NCI-H1436 treated with DMSO at 0.1 percent for 48 hours (cell line): Measurements from ENCODE around the gene SEMA4D.

Experiments
- DNase-seq: peaks from one replicate; lab custom pipeline; 2025; lab: John Stamatoyannopoulos, UW

The SEMA4D gene

GRCh38 chr9:89502038-89502601, 4.2 kb upstream of the SEMA4D start:
- no peak for DNase-seq

GRCh38 chr9:89501311-89501898, 3.5 kb upstream of the SEMA4D start:
- DNase-seq = no peak

- DNase-seq = no peak
These were observed 2.1 kb upstream of the SEMA4D start for GRCh38 chr9:89500008-89500407.

GRCh38 chr9:89498852-89499480, 1.1 kb upstream of the SEMA4D start:
- no peak for DNase-seq

- no peak for DNase-seq
These were observed 503 bp downstream of the SEMA4D start for GRCh38 chr9:89497257-89497963.

GRCh38 chr9:89496645-89497256, 1.2 kb downstream of the SEMA4D start:
- DNase-seq = no peak

GRCh38 chr9:89495824-89496560, 1.9 kb downstream of the SEMA4D start:
- DNase-seq = no peak

GRCh38 chr9:89494199-89494598, 3.7 kb downstream of the SEMA4D start:
- no peak for DNase-seq

GRCh38 chr9:89493671-89494070, 4.2 kb downstream of the SEMA4D start:
- no peak for DNase-seq

GRCh38 chr9:89493181-89493580, 4.7 kb downstream of the SEMA4D start:
- DNase-seq = no peak

GRCh38 chr9:89492586-89492985, 5.3 kb downstream of the SEMA4D start:
- DNase-seq = no peak

- no peak for DNase-seq
These were observed 6.2 kb downstream of the SEMA4D start for GRCh38 chr9:89491694-89492093.

GRCh38 chr9:89489548-89490530, 8.1 kb downstream of the SEMA4D start:
- no peak for DNase-seq

- no peak for DNase-seq
These were observed 9.0 kb downstream of the SEMA4D start for GRCh38 chr9:89488936-89489335.

- DNase-seq = no peak
These were observed 9.8 kb downstream of the SEMA4D start for GRCh38 chr9:89488131-89488530.

GRCh38 chr9:89486681-89487080, 11.2 kb downstream of the SEMA4D start:
- no peak for DNase-seq

- no peak for DNase-seq
These were observed 13.2 kb downstream of the SEMA4D start for GRCh38 chr9:89484475-89485404.

- DNase-seq = no peak
These were observed 14.1 kb downstream of the SEMA4D start for GRCh38 chr9:89483592-89484474.
